Measurements from ENCODE around the gene FOXO3. TPM values are rescaled to one million over a fixed set of nuclear protein-coding genes. Genes with fewer than 3 reads are reported as not detected.

Gene FOXO3
- total RNA-seq, 1 experiment from 2014 or later, result 22.1 TPM

DNA sequence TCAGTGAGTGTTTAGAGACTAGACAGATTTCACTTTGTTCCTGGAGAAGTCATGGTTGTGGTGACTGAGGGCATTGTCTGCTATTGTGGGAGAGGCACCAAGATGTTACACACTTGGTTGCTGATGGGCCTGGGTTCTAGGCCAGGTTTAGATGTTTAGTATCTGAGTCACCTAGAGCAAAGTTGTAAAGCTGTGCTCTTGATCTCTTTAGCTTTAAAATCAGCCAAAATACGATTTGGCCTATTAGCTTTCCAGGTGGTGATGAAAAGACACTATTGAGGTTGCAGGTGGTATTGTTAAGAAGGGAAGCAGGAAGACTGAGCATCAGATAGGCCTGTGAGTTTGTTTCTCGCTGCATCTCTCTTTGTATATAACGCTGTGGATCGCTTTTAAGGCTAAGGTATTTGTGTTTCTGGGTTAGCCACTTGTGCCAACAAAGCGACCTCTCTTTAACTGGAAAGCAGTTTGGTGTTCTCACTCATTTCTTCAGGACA, 48.6 kb downstream of the FOXO3 start:
- Histone ChIP-seq H3K23ac (ENCODE audit: insufficient read length, low read depth, low read length) (no peak overlapping the region), H3K79me1 (ENCODE audit: insufficient read depth, low read depth, low read length, poor library complexity, severe bottlenecking) (no peaks in the 10 kb centered on the region), H3K79me2 (ENCODE audit: insufficient read depth, low read length) (peaks cover 2% of the 10 kb centered on the region; the same call in 1 of the 2 replicates), H2BK12ac (ENCODE audit: insufficient read length, low read depth, low read length) (no peak overlapping the region), H2BK20ac (ENCODE audit: low read depth, low read length, poor library complexity, severe bottlenecking) (no peak overlapping the region), H4K91ac (ENCODE audit: insufficient read length, low read depth, low read length) (no peak overlapping the region), H3K9me3 (ENCODE audit: control insufficient read depth, low read depth, low read length) (no peaks in the 10 kb centered on the region), H3K4me2 (ENCODE audit: insufficient read depth, insufficient read length, low read length) (no peak overlapping the region), H3T11ph (ENCODE audit: low read length) (no peak overlapping the region), H3K23me2 (ENCODE audit: insufficient read length, low read depth, low read length, poor library complexity, severe bottlenecking) (no peaks in the 10 kb centered on the region), H2BK120ac (ENCODE audit: low read depth, low read length, poor library complexity, severe bottlenecking) (no peak overlapping the region), H4K8ac (replicated peaks; ENCODE audit: insufficient read length, low read depth, low read length) (no peak overlapping the region), H2BK5ac (ENCODE audit: insufficient read length, low read length) (no peak overlapping the region), H2AK5ac (ENCODE audit: insufficient read length, low read length) (no peak overlapping the region), H3K27ac (ENCODE audit: insufficient read length, low read depth, low read length) (no peak overlapping the region), H3K56ac (ENCODE audit: insufficient read length, low read depth, low read length) (no peak overlapping the region), H3K9ac (ENCODE audit: extremely low read depth, insufficient read length, low read length) (no peak overlapping the region), H3K27me3 (ENCODE audit: insufficient read depth, low read length) (no peaks in the 10 kb centered on the region), H4K5ac (ENCODE audit: insufficient read length, low read depth, low read length) (no peak overlapping the region), H3K14ac (ENCODE audit: insufficient read depth, low read length) (no peak overlapping the region), H2BK15ac (ENCODE audit: low read depth, low read length) (no peak overlapping the region), H2AFZ (ENCODE audit: low read length) (no peak overlapping the region), H3K4ac (ENCODE audit: low read depth, low read length) (no peak overlapping the region), H4K20me1 (ENCODE audit: control insufficient read depth, insufficient read depth, insufficient read length) (no peaks in the 10 kb centered on the region), H3K4me1 (ENCODE audit: insufficient read depth, low read length) (no peaks in the 10 kb centered on the region; the same call in 1 of the 2 replicates), H3K18ac (ENCODE audit: insufficient read length, low read depth, low read length) (no peak overlapping the region)
- Mint-ChIP-seq H3K4me1 (peaks cover 27 to 36% of the 10 kb centered on the region in 2 experiments), H3K36me3 (ENCODE audit: insufficient read depth in 1 of 3, low read depth in 3 of 3) (peaks cover 6 to 9% (median 7%) of the 10 kb centered on the region in 3 experiments; a peak in 6 of 7 replicates), H3K4me3 (no peak overlapping the region), H3K27ac (peak overlapping the region in 2 of 3 experiments; percentile 2 to 52; a peak in 2 of 7 replicates), H3K9me3 (peaks cover 2 to 6% of the 10 kb centered on the region in 2 experiments; a peak in 4 of 5 replicates), H3K27me3 (ENCODE audit: low read depth) (no peaks in the 10 kb centered on the region; the same call in 1 of the 2 replicates)
- TF ChIP-seq, protein P1, sequence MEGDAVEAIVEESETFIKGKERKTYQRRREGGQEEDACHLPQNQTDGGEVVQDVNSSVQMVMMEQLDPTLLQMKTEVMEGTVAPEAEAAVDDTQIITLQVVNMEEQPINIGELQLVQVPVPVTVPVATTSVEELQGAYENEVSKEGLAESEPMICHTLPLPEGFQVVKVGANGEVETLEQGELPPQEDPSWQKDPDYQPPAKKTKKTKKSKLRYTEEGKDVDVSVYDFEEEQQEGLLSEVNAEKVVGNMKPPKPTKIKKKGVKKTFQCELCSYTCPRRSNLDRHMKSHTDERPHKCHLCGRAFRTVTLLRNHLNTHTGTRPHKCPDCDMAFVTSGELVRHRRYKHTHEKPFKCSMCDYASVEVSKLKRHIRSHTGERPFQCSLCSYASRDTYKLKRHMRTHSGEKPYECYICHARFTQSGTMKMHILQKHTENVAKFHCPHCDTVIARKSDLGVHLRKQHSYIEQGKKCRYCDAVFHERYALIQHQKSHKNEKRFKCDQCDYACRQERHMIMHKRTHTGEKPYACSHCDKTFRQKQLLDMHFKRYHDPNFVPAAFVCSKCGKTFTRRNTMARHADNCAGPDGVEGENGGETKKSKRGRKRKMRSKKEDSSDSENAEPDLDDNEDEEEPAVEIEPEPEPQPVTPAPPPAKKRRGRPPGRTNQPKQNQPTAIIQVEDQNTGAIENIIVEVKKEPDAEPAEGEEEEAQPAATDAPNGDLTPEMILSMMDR (conservative IDR thresholded peaks at IDR 0.05), result no peak
- no CpG with 5 or more reads among the region's 5 CpGs for WGBS (ENCODE audit: extremely low coverage, insufficient read length, low lambda C conversion rate)
- no peak for DNase-seq
